ENCODE results near the gene TH.
"Not testable (repeated sequence)": the region's sequence is repeated elsewhere in the genome, so short reads cannot be mapped to it uniquely, and the experiment has no call there.

Gene TH

GRCh38 chr11:2132246-2132645 is 39.4 kb downstream of the TH start:
- no peaks in the 10 kb centered on the region for H3K36me3 Mint-ChIP-seq (ENCODE audit: insufficient read depth)
- H3K9me3 Mint-ChIP-seq: peaks cover 4 to 10% of the 10 kb centered on the region in 2 donors
- H3K4me1 Mint-ChIP-seq (ENCODE audit: low read depth in 2 of 2): peaks cover 0 to 3% of the 10 kb centered on the region in 2 donors
- no peak overlapping the region for H3K4me3 Mint-ChIP-seq
- H3K27ac Mint-ChIP-seq: no peak overlapping the region
- no peak for ATAC-seq (replicated peaks)
- peaks cover 53 to 82% of the 10 kb centered on the region in 2 donors for H3K27me3 Mint-ChIP-seq
- no peak for DNase-seq

GRCh38 chr11:2131371-2132236 is 40.0 kb downstream of the TH start:
- H3K4me1 Mint-ChIP-seq (ENCODE audit: low read depth in 2 of 2): peaks cover 0 to 3% of the 10 kb centered on the region in 2 donors
- H3K27me3 Mint-ChIP-seq: peaks cover 53 to 80% of the 10 kb centered on the region in 2 donors
- no peaks in the 10 kb centered on the region for H3K36me3 Mint-ChIP-seq (ENCODE audit: insufficient read depth)
- ATAC-seq (replicated peaks) (no peak), DNase-seq (no peak)
- H3K4me3 Mint-ChIP-seq: no peak overlapping the region
- H3K9me3 Mint-ChIP-seq: peaks cover 4 to 10% of the 10 kb centered on the region in 2 donors
- H3K27ac Mint-ChIP-seq: no peak overlapping the region

GRCh38 chr11:2130881-2131352 is 40.7 kb downstream of the TH start:
- ATAC-seq (replicated peaks): no peak
- H3K27ac Mint-ChIP-seq: no peak overlapping the region
- H3K9me3 Mint-ChIP-seq: peaks cover 4 to 10% of the 10 kb centered on the region in 2 donors
- H3K27me3 Mint-ChIP-seq: peaks cover 52 to 79% of the 10 kb centered on the region in 2 donors
- H3K4me3 Mint-ChIP-seq: no peak overlapping the region
- H3K4me1 Mint-ChIP-seq (ENCODE audit: low read depth in 2 of 2): peaks cover 0 to 3% of the 10 kb centered on the region in 2 donors
- H3K36me3 Mint-ChIP-seq (ENCODE audit: insufficient read depth): no peaks in the 10 kb centered on the region
- no peak for DNase-seq

GRCh38 chr11:2129699-2130366 is 41.8 kb downstream of the TH start:
- peaks cover 54 to 79% of the 10 kb centered on the region in 2 donors for H3K27me3 Mint-ChIP-seq
- H3K4me3 Mint-ChIP-seq: no peak overlapping the region
- DNase-seq: no peak
- H3K36me3 Mint-ChIP-seq (ENCODE audit: insufficient read depth): no peaks in the 10 kb centered on the region
- peaks cover 4 to 10% of the 10 kb centered on the region in 2 donors for H3K9me3 Mint-ChIP-seq
- peaks cover 0 to 3% of the 10 kb centered on the region in 2 donors for H3K4me1 Mint-ChIP-seq (ENCODE audit: low read depth in 2 of 2)
- ATAC-seq (replicated peaks): no peak
- H3K27ac Mint-ChIP-seq: no peak overlapping the region

- Mint-ChIP-seq H3K36me3 (ENCODE audit: insufficient read depth) (no peaks in the 10 kb centered on the region), H3K27me3 (peaks cover 58 to 79% of the 10 kb centered on the region in 2 donors), H3K4me3 (no peak overlapping the region), H3K9me3 (peaks cover 4 to 10% of the 10 kb centered on the region in 2 donors), H3K4me1 (ENCODE audit: low read depth in 2 of 2) (peaks cover 0 to 3% of the 10 kb centered on the region in 2 donors), H3K27ac (no peak overlapping the region)
- DNase-seq (no peak), ATAC-seq (replicated peaks) (no peak)
Observed at GRCh38 chr11:2129308-2129698, 42.3 kb downstream of the TH start.

GRCh38 chr11:2128511-2129307 is 42.9 kb downstream of the TH start:
- Mint-ChIP-seq H3K4me3 (no peak overlapping the region), H3K27me3 (peaks cover 55 to 79% of the 10 kb centered on the region in 2 donors), H3K4me1 (ENCODE audit: low read depth in 2 of 2) (peaks cover 0 to 3% of the 10 kb centered on the region in 2 donors), H3K9me3 (peaks cover 4 to 10% of the 10 kb centered on the region in 2 donors), H3K36me3 (ENCODE audit: insufficient read depth) (no peaks in the 10 kb centered on the region), H3K27ac (no peak overlapping the region)
- DNase-seq (no peak), ATAC-seq (replicated peaks) (no peak)

- Mint-ChIP-seq H3K36me3 (ENCODE audit: insufficient read depth) (no peaks in the 10 kb centered on the region), H3K27me3 (peaks cover 55 to 79% of the 10 kb centered on the region in 2 donors), H3K4me1 (ENCODE audit: low read depth in 2 of 2) (peaks cover 0 to 3% of the 10 kb centered on the region in 2 donors), H3K4me3 (no peak overlapping the region), H3K27ac (no peak overlapping the region), H3K9me3 (peaks cover 4 to 10% of the 10 kb centered on the region in 2 donors)
- DNase-seq (no peak), ATAC-seq (replicated peaks) (no peak)
Observed at GRCh38 chr11:2128130-2128510, 43.5 kb downstream of the TH start.

GRCh38 chr11:2127482-2128129 is 44.0 kb downstream of the TH start:
- H3K4me3 Mint-ChIP-seq: no peak overlapping the region
- H3K36me3 Mint-ChIP-seq (ENCODE audit: insufficient read depth): no peaks in the 10 kb centered on the region
- H3K9me3 Mint-ChIP-seq: peaks cover 4 to 10% of the 10 kb centered on the region in 2 donors
- DNase-seq (no peak), ATAC-seq (replicated peaks) (no peak)
- H3K4me1 Mint-ChIP-seq (ENCODE audit: low read depth in 2 of 2): peaks cover 0 to 3% of the 10 kb centered on the region in 2 donors
- H3K27me3 Mint-ChIP-seq: peaks cover 51 to 78% of the 10 kb centered on the region in 2 donors
- H3K27ac Mint-ChIP-seq: no peak overlapping the region

- no peak for ATAC-seq (replicated peaks)
- H3K27ac Mint-ChIP-seq: no peak overlapping the region
- H3K4me3 Mint-ChIP-seq: no peak overlapping the region
- no peaks in the 10 kb centered on the region for H3K36me3 Mint-ChIP-seq (ENCODE audit: insufficient read depth)
- peaks cover 0 to 3% of the 10 kb centered on the region in 2 donors for H3K4me1 Mint-ChIP-seq (ENCODE audit: low read depth in 2 of 2)
- DNase-seq: no peak
- H3K27me3 Mint-ChIP-seq: peaks cover 45 to 73% of the 10 kb centered on the region in 2 donors
- H3K9me3 Mint-ChIP-seq: peaks cover 4 to 8% of the 10 kb centered on the region in 2 donors
Observed at GRCh38 chr11:2126520-2127085, 45.0 kb downstream of the TH start.

- not testable (repeated sequence) for DNase-seq; H3K4me3 Mint-ChIP-seq; H3K4me1 Mint-ChIP-seq (ENCODE audit: low read depth in 2 of 2); ATAC-seq (replicated peaks); H3K9me3 Mint-ChIP-seq; H3K27ac Mint-ChIP-seq; H3K36me3 Mint-ChIP-seq (ENCODE audit: insufficient read depth)
- peaks cover 45 to 75% of the 10 kb centered on the region in 2 donors for H3K27me3 Mint-ChIP-seq
Observed at GRCh38 chr11:2124736-2125484, 46.7 kb downstream of the TH start.

- no peaks in the 10 kb centered on the region for H3K36me3 Mint-ChIP-seq (ENCODE audit: insufficient read depth)
- DNase-seq: no peak
- H3K4me3 Mint-ChIP-seq: no peak overlapping the region
- peaks cover 50 to 72% of the 10 kb centered on the region in 2 donors for H3K27me3 Mint-ChIP-seq
- no peak overlapping the region for H3K27ac Mint-ChIP-seq
- H3K9me3 Mint-ChIP-seq: no peaks in the 10 kb centered on the region
- no peak for ATAC-seq (replicated peaks)
- H3K4me1 Mint-ChIP-seq (ENCODE audit: low read depth in 2 of 2): no peaks in the 10 kb centered on the region
Observed at GRCh38 chr11:2123628-2123960, 48.0 kb downstream of the TH start.

- DNase-seq (no peak), ATAC-seq (replicated peaks) (no peak)
- Mint-ChIP-seq H3K4me1 (ENCODE audit: low read depth in 2 of 2) (no peaks in the 10 kb centered on the region), H3K9me3 (no peaks in the 10 kb centered on the region), H3K27me3 (peaks cover 50 to 72% of the 10 kb centered on the region in 2 donors), H3K4me3 (no peak overlapping the region), H3K36me3 (ENCODE audit: insufficient read depth) (no peaks in the 10 kb centered on the region), H3K27ac (no peak overlapping the region)
Observed at GRCh38 chr11:2122907-2123627, 48.5 kb downstream of the TH start.

Measured in effector memory CD8-positive, alpha-beta T cell (primary cell).